Islet precursor cell (in vitro differentiated cells): ENCODE data around the gene PPP1R16B.

ENCODE experiments used
- DNase-seq: peaks from one replicate; pipeline ENCODE4 v3.0.0-alpha.2; 2018

PPP1R16B gene

DNA sequence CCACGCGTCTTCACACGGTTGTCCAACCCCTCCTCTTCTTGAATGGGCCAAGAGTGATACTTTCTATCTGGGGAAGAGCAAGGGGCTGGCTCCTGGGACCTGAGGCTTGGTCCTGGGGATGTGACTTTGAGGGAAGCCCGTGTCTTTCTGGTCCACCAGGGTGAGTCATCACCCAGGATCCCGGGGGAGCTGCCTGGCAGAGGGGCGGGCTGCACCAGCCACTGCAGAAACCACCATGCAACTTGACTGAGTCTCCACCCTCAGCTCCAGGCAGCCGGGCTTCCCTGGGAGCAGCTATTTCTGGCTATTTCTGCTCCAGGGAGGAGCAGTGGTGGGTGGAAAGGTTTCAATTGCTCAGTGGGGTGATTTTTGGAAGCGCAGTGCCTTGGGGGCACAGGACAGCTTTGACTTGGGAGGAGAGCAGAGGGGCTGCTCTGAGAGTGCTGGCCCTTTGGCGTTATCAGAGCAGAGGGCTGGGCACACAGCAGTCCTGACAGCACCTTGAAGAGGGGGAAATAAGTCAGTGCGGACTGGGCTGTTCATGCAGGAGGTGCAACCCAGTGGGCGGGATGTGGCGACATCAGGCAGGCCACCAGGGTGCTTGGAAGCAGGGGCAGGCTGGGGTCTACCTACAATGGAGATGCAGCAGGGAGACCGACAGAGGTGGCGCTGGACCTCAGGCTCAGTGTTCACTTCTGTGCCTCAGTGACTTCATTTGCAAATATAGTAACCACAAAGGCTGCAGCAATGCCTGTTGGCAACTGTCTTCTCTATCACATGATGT, 75.6 kb downstream of the PPP1R16B start:
- DNase-seq = no peak

DNA sequence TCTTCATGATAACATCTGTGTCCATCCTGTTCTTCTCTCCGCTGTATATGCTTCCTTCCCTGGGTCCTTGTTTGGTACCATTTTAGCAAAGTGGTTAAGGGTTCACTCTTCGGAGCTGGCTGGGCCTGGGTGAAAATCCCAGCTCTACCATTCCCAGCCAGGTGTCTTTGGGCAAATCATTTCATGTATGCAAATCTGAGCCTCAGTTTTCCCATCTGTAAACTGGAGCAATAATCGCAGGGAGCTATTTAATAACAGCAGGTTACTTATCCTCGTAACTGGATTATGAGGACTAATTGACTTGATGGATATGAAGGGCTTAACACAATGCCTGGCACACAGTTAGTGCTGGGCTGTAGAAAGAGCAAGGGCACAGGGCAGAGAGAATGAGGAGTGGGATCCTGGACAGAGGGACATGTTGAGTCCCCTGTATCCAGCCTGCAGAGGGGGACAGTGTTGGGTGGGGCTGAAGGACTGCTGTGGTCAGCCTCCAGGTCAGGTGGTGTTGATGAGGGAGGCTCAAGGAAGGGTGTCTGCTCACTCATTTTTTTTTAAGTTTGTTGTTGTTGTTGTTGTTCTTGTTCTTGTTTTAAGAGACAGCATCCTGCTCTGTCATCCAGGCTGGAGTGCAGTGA, 76.4 kb downstream of the PPP1R16B start:
- DNase-seq = no peak

DNA sequence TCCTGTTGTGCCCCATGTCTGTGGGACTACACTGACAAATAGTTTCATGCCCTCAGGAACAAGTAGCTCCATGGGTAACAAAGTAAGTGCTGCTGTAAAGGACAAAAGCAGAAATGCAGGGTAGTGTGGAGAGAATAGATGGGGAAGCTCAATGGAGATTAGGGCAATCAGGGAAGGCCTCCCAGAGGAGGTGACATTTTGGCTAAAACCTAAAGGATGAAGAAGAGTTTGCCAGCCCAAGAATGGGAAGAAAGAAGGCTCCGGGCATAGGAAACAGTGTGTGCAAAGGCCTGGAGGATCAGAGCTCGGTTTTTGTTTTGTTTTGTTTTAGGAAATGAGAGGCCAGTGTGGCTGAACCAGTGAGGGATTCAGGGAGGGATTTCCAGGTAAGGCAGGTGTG, 77.1 kb downstream of the PPP1R16B start:
- DNase-seq = no peak

DNA sequence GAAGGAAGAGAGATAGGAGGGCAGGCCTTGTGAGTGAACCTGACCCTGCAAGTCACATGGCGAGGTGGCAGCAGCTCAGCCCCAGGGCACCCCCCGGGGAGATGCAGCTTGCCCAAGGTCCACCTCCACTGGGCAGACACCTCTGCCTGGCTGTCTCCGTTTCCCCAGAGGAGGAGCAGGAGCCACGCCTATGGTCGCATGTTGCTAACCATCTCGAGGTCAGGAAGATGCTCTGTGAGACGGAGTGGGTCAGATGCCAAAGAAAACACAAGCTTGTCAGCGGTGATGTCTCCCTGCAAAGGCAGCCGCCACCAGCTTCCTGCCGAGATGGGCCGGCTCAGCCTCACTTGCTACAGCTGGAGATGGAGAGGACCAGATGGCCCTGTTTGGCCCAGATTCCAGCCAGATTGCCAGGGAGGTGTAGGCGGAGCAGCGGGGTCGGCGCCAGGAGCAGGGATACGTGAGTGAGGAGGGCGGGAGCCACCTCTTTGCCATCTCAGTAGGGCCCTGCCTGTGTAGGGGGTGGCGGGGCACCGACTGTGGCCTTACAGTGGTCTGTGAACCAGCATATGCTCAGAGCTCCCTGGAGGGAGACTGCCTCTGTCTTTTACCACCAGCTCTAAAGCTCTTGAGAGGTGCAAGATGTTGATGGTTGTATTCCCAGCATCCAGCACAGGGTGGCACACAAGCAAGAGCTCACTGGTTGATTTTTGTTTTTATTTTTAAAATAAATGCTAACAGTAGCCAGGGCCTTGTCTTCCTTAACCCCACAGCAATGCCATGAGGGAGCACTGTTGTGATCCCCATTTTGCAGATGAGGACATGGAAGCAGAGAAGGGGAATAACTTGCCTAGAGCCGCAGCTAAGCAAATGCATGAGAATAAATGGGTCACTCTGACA, 77.8 kb downstream of the PPP1R16B start:
- DNase-seq = no peak

DNA sequence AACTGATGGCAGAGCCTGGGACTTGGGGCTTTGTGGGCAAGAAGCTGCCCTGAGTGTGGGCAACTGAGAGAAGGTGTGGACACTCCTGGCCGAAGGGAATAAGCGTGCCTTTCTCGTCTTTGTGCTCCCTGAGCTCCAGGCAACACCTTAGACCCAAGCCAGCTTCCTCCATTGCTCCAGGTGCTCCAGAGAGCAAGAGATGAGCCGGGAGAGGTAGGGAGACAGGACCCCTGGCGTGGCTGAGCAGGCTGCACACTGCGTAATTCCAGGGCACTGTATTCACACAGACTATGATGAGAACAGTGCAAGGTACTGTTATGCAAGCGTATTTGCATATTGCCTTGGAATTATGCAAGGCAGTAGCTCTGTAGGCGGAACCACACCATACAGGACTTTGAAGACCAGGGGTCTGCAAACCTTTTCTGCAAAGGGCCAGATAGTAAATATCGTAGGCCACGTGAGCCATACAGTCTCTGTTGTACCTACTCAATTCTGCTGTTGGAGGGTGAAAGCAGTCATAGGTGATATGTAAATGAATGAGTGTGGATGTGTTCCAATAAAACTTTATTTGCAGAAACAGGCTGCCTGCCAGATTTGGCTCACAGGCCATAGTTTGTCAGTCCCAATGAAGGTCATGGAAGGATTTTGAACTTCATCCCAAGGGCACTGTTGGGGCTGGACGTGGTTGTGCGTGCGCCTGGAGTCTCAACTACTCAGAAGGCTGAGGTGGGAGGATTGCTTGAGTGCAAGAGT, 78.7 kb downstream of the PPP1R16B start:
- no peak for DNase-seq

GRCh38 chr20:38885357-38885756, 79.9 kb downstream of the PPP1R16B start:
- no peak for DNase-seq

DNA sequence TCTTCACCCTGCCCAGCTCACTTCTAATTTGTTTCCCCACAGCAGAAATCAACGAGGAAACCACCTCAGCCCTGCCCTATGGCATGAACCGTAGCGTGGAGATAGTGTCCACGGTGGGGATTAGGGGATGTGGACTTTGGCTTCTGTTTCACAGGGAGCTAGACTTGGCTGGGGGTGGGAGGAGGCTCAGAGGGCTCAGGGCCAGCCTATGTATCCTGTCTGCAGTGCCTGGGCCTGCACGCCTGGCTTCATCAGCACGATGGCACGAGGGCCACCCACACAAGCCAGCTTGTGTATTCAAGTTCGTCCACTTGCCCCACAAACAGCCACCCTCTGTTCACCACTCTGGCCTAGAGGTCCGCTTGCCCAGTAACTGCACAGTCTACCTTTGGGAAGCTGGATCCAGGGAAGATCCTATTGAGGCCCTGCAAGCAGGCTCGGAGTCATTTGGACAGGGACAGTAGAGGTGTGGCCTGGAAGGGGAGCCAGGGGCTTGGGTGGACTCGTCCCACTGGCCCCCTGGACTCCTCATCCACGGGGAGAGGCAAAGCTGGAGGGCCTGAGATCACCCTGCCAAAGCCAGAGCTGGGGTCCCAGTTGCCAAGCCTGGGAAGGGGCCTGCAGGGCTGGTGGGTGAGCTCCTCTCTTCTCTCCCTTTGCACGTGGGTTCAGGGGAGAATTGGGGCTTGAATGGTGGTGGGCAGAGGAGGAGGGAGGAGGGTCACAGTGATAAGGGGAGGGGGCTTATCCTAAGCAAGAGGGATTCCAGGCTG, 82.7 kb downstream of the PPP1R16B start:
- no peak for DNase-seq

DNA sequence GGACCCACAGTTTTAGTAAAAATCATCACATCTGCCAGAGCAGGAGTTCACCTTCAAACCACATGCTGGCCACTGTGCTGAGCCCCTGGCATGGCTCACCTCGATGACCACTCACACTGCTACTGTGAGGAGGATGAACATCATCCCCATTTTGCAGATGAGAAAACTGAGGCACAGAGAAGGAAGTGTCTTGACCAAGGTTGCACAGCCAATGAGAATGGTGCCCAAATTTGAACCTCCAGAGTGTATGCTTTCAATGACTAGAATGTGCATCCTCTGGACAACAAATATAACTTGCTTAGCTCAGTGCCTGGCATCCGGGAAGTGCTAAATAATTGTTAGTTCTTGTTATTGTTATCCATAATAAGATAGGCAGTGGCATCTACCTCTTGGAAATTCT, 83.6 kb downstream of the PPP1R16B start:
- no peak for DNase-seq

DNA sequence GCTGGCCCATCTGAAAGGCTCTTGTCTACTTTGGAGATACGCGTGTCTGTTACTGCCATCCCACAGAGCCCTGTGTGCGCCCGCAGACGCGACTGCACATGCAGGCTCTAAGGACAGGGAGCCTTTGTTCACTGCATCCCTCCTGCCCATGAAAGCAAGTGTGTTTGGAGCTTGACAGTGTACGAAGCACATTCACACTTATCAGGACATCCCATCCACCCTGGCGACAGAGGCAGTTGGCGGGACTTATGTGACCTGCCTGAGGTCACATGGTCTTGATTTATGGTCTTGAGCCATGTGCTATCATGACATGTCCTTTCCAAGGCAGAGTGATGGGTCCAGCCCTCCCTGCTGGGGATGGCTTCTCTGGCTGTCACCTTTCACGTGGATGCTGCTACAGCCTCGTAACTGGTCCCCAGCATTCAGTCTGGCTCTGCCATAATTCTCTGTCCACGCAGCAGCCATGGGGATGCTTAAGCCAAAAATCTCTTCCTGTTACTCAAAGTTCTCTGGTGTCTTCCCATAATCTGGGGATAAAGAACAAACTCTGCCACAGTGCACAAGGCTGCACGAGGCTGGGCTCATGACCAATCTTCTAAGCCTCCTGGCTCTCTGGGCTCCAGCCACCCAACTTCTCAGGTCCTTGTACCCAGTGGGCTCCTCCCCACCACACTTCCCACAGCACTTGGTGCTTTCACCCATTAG, 84.4 kb downstream of the PPP1R16B start:
- no peak for DNase-seq

DNA sequence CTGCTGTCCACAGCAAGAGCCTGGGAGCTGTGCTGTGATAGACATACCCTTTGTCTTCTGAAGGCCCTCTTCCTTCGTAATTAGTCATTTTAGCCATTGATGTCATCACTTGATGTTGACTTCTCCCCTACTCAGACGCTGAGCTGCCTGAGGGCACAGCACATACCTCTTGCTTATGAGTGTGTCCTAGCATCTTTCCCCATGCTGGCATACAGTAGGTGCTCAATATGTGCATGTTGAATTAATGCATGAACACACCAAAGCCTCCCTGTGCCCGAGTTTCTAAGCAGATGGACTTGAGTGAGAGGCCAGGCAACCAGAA, 85.0 kb downstream of the PPP1R16B start:
- DNase-seq = no peak

- DNase-seq = no peak
Measured at GRCh38 chr20:38892091-38892981, 86.8 kb downstream of the PPP1R16B start.

DNA sequence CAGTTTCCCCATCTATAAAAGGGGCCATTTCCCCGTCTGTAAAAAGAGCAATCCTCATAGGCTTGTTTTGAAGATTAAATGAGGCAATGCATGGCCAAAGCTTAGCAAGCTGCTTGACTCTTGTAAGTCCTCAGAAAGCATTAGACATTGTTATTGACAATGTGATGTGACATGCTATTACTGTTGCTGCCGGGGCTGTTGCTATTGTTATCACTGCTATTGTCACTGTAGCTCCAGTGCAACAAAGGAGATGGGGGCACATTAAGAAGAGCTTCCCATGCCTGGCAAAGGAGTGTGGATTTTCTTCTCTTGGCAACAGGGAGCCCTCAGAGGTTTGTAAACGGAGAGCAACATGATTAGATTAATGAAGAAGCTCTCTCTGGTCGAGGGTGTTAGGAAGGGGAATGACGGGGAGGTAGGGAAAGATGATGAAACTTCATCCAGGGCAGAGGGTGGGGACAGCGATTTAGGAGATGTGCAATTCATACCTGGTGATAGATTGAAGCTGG, 87.6 kb downstream of the PPP1R16B start:
- DNase-seq = no peak

DNA sequence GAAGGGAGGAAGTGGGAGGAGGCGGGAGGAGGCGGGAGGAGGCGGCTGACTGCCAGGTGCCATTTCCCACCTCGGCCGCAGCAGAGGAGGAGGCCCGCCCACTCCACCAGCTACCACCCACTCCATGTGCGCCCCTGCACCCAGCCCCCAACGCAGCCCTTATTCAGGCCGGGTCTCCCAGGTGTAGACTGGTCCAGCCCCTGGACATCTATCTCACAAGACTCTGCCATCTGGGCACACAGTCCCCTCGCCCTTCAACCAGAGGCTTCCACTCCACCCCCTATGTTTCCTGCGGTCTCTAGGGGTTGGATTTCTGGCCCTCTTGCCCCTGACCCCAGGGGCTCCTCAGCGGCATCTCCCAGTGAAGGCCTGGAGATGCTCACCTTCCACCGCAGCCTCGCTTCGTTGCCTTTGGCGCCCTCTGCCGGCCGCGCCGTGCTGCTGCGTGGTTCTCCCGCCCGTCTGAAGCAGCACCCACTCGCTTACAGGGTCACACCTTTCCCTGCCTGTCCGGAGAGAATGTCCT, 88.1 kb downstream of the PPP1R16B start:
- peak; percentile 85 for DNase-seq

DNA sequence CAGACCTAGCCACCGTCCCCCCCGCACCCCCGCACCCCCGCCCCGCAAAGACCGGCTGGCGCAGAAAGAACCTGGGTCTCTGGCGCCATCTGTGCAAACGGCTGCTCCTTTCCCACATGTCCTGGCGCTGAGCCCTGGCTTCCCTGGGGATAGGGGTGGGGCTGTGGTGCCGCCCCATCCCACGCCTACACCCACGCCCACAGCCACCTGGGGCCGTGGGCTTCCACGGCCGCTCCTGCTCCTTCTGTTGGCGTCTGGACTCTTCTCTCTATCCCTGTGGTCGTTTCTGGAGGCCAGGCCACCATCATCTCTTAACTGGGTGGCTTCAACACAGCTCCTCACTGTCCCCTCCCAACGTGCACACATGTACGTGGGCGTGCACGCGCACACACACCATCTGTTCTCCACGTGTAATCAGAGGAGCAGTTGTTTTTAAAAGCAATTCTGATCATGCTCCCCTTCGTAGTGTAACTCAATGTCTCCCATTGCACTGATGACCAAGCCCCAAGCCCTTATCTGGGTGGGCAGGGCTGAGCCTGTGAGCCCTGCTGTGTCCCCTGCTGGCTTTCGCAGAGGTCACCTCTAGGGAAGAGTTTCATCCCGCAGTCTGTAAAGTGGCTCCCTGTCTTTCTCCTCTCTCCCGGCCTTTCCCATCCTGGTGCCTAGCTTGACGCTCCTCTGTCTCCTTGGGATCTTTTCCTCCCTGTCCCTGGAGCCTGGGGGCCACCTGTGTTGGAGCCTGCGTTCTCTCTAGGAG, 88.8 kb downstream of the PPP1R16B start:
- no peak for DNase-seq

DNA sequence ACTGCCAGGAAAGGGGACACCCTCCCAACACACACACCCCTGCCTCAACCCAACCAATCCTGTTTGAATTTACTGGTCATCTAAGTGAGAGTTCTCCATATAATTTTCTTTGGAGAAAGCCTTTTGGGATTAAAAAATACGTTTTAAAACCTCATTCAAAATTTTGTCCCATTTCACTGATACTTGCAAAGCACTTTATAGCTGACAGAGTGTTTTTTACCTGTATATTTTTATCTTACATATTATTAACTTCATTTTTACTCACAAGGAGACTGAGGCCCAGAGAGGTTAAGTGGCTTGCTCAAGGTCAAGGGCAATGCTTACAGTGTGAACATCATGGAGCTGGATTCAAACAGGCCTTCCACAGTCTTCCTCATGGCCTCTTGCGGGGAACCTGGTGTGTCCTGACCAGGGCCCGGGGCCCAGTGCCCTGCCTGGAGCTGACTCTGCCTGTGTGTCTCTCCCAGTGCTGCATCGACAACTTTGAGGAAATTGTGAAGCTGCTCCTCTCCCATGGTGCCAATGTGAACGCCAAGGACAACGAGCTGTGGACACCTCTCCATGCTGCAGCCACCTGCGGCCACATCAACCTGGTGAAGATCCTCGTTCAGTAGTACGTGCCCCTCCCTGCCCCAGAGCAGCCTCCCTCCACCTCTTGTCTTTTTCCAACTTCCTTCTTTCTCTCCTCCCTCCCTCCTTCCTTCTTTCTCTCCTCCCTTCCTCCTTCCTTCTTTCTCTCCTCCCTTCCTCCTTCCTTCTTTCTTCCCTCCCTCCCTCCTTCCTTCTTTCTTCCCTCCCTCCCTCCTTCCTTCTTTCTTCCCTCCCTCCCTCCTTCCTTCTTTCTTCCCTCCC, 89.8 kb downstream of the PPP1R16B start:
- no peak for DNase-seq

GRCh38 chr20:38896009-38896594, 90.6 kb downstream of the PPP1R16B start:
- no peak for DNase-seq

DNA sequence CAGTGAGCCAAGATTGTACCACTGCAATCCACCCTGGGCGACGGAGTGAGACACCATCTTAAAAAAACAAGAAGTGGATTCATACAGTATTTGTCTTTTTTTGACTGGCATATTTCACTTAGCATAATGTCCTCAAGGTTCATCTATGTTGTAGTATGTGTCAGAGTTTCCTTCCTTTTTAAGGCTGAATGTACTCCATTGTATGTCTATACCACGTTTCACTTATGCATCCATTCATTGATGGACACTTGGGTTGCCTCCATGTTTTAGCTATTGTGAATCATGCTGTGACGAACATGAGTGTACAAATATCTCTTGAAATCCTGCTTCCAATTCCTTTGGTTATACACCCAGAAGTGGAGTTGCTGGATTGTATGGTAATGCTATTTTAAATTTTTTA, 91.8 kb downstream of the PPP1R16B start:
- no peak for DNase-seq

- no peak for DNase-seq
Measured at GRCh38 chr20:38900606-38901005, 95.1 kb downstream of the PPP1R16B start.
